ENCODE measurements around the gene MAP3K14. TPM values are rescaled to one million over a fixed set of nuclear protein-coding genes. Genes with fewer than 3 reads are reported as not detected.

The MAP3K14 gene
- 14.8 TPM for total RNA-seq
- long read RNA-seq, full-length matches to known transcripts = 27 of 43 reads
- long read RNA-seq, partial matches to known transcripts = 6 of 43 reads
- long read RNA-seq, other reads (novel, unspliced or antisense) = 10 of 43 reads

GRCh38 chr17:45316434-45317110 lies at the start of gene MAP3K14:
Gene MAP3K14 (minus strand): TSS chr17:45317020. CDS start chr17:45290745, 26,275 bp downstream.
- Histone ChIP-seq H3K27ac (replicated peaks) (peak within 1 kb of the TSS; percentile 97), H3K4me1 (peaks cover 75% of the 10 kb centered on the region), H3K27me3 (ENCODE audit: low read depth) (no peaks in the 10 kb centered on the region), H3K36me3 (no peaks in the 10 kb centered on the region), H3K4me3 (peak within 1 kb of the TSS; percentile 90), H3K9me3 (replicated peaks) (no peaks in the 10 kb centered on the region)
- intact Hi-C loops (cut with micrococcal nuclease) = no loop called here
- peak; percentile 30 for TF ChIP-seq CTCF (IDR thresholded peaks at IDR 0.05; ENCODE audit: borderline replicate concordance)
- peak; percentile 80 for DNase-seq

- TF ChIP-seq CTCF (IDR thresholded peaks at IDR 0.05; ENCODE audit: borderline replicate concordance) = no peak
- Histone ChIP-seq H3K4me1 (peaks cover 14% of the 10 kb centered on the region), H3K27ac (replicated peaks) (no peak overlapping the region), H3K4me3 (no peak overlapping the region), H3K9me3 (replicated peaks) (no peaks in the 10 kb centered on the region), H3K36me3 (no peaks in the 10 kb centered on the region), H3K27me3 (ENCODE audit: low read depth) (no peaks in the 10 kb centered on the region)
- intact Hi-C loops (cut with micrococcal nuclease) = no loop called here
- no peak for DNase-seq
Observed at GRCh38 chr17:45366049-45366448, 49.2 kb upstream of the MAP3K14 start.

- Histone ChIP-seq H3K4me1 (peaks cover 14% of the 10 kb centered on the region), H3K36me3 (no peaks in the 10 kb centered on the region), H3K27me3 (ENCODE audit: low read depth) (no peaks in the 10 kb centered on the region), H3K4me3 (no peak overlapping the region), H3K27ac (replicated peaks) (peak overlapping the region; percentile 40), H3K9me3 (replicated peaks) (no peaks in the 10 kb centered on the region)
- intact Hi-C loops (cut with micrococcal nuclease) = no loop called here
- TF ChIP-seq CTCF (IDR thresholded peaks at IDR 0.05; ENCODE audit: borderline replicate concordance) = no peak
- DNase-seq = no peak
Observed at GRCh38 chr17:45364531-45365390, 47.9 kb upstream of the MAP3K14 start.

- peaks cover 14% of the 10 kb centered on the region for H3K4me1 ChIP-seq
- TF ChIP-seq CTCF (IDR thresholded peaks at IDR 0.05; ENCODE audit: borderline replicate concordance) = no peak
- intact Hi-C loops (cut with micrococcal nuclease) = no loop called here
- H3K36me3 ChIP-seq = no peaks in the 10 kb centered on the region
- no peak overlapping the region for H3K4me3 ChIP-seq
- H3K27me3 ChIP-seq (ENCODE audit: low read depth) = no peaks in the 10 kb centered on the region
- no peak overlapping the region for H3K27ac ChIP-seq (replicated peaks)
- DNase-seq = no peak
- H3K9me3 ChIP-seq (replicated peaks) = no peaks in the 10 kb centered on the region
Observed at GRCh38 chr17:45363498-45363897, 46.7 kb upstream of the MAP3K14 start.

GRCh38 chr17:45361976-45362375 lies 45.2 kb upstream of the MAP3K14 start:
- intact Hi-C loops (cut with micrococcal nuclease) = no loop called here
- H3K9me3 ChIP-seq (replicated peaks) = no peaks in the 10 kb centered on the region
- no peaks in the 10 kb centered on the region for H3K36me3 ChIP-seq
- H3K4me1 ChIP-seq = peaks cover 14% of the 10 kb centered on the region
- no peak overlapping the region for H3K4me3 ChIP-seq
- H3K27ac ChIP-seq (replicated peaks) = no peak overlapping the region
- TF ChIP-seq CTCF (IDR thresholded peaks at IDR 0.05; ENCODE audit: borderline replicate concordance) = no peak
- H3K27me3 ChIP-seq (ENCODE audit: low read depth) = no peaks in the 10 kb centered on the region
- no peak for DNase-seq
